HG03060 (cell line): ENCODE data around the gene SNX18.

Source experiments
- ATAC-seq: cut with Tn5 transposase; IDR thresholded peaks from one replicate; pipeline ENCODE4 v1.9.1; 2021; ENCODE audit warnings: low read depth, moderate number of reproducible peaks; ENCODE audit not compliant: unreplicated experiment

The SNX18 gene

DNA sequence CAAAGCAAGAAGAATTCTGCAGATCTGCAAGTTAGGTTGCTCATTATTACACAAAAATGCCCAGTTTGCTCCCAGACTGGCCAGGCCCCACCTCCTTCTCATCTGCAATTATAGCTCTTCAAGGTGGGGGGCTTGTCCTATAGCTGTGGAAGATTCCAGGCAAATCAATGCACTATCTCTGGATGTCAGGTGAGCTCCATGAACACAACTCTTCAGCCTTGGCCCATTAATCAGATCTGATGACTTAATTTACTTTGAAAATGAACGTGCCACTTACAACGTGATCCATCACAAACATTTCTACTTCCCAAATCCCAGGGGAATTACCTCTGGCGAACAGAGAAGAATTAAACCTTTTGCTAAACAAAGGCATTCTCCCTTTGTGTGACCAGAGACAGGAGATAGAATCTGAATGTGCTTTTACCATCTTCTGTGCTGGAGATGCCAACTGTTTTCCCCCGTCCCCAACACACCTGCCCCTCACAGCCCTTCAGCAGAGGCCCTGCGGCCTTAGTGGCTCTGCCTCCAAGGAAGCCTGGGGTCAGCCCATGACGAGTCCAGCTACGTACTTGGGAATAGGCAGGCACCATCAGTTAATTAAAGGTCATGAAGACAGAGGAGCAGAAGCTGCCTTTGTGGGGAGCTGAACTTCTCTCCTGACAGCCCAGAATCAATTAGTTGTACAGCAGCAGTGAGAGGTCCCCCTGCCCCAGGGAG lies 60.5 kb downstream of the SNX18 start:
- ATAC-seq: no peak

GRCh38 chr5:54579591-54580295 lies 62.2 kb downstream of the SNX18 start:
- no peak for ATAC-seq

GRCh38 chr5:54580997-54581811 lies 63.6 kb downstream of the SNX18 start:
- ATAC-seq: no peak

GRCh38 chr5:54581831-54582548 lies 64.4 kb downstream of the SNX18 start:
- ATAC-seq: no peak

GRCh38 chr5:54586336-54586735 lies 68.8 kb downstream of the SNX18 start:
- no peak for ATAC-seq

- ATAC-seq: no peak
Measured at GRCh38 chr5:54589786-54590185, 72.2 kb downstream of the SNX18 start.

DNA sequence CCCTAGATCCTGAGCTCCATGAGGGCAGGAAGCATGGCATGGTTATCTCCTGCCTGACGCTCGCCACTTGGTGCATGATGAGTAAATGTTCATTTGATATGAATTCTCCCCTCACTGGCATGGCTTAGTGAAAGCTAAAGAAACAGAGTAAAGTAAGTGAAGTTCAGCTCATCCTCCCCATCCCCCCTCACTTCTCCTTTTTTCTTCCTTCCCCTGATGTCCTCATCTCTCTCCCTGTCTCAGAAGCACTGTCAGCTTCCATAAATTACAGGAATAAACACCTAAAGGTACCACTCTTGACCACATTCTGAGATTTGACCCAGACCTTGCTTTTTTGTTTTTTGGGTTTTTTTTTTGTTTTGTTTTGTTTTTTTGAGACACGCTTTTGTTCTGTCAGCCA lies 73.3 kb downstream of the SNX18 start:
- no peak for ATAC-seq

DNA sequence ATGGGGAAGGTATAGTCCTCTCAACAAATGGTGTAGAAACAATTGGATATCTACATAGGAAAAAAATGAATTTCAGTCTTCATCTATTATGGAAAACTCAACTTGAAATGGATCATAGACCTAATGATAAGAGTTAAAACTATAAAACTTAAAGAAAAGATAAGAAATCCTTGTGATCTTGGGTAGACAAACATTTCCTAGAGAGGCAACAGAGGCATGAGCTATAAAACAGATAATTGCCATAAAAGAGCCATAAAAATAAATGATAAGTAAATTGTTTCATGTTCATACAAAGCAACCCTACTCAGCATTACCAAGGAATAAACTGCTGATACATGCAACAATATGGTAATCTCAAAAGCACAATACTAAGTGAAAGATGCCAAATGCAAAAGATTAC lies 76.2 kb downstream of the SNX18 start:
- ATAC-seq: no peak

GRCh38 chr5:54594181-54594580 lies 76.6 kb downstream of the SNX18 start:
- ATAC-seq: no peak

GRCh38 chr5:54595721-54596120 lies 78.2 kb downstream of the SNX18 start:
- ATAC-seq: no peak
